ENCODE measurements around the gene RMND5B. TPM values are rescaled to one million over a fixed set of nuclear protein-coding genes. Genes with fewer than 3 reads are reported as not detected.

RMND5B gene
- total and polyA plus RNA-seq, 5 experiments from 2014 or later: 24.9 to 39.0 (median 33.8) TPM

Other genes starting within 250 kb of the RMND5B start
- not detected for gene PROP1, start 134.8 kb upstream of the RMND5B start, total RNA-seq
- not detected for gene PROP1, start 134.8 kb upstream of the RMND5B start, polyA plus RNA-seq
- gene N4BP3, start 17.5 kb upstream of the RMND5B start, total RNA-seq: 1 to 10 TPM; 7.0 to 7.2 TPM
- 1 to 10 TPM; 1.6 to 5.5 (median 2.0) TPM for gene N4BP3, start 17.5 kb upstream of the RMND5B start, polyA plus RNA-seq
- gene NHP2, start 22.9 kb downstream of the RMND5B start, total RNA-seq: 10 to 100 TPM; 79.3 to 85.4 TPM
- 100 to 1,000 TPM; 238 to 276 (median 270) TPM for gene NHP2, start 22.9 kb downstream of the RMND5B start, polyA plus RNA-seq
- under 1 TPM in 1 of 2 experiments, not detected in 1; 0.14 TPM for gene GMCL2, start 56.4 kb downstream of the RMND5B start, total RNA-seq
- gene GMCL2, start 56.4 kb downstream of the RMND5B start, polyA plus RNA-seq: not detected
- gene HNRNPAB, start 73.5 kb downstream of the RMND5B start, total RNA-seq: 10 to 100 TPM; 79.3 to 82.5 TPM
- gene HNRNPAB, start 73.5 kb downstream of the RMND5B start, polyA plus RNA-seq: 10 to 100 TPM; 43.6 to 74.9 (median 61.2) TPM
- gene PHYKPL, start 101.8 kb downstream of the RMND5B start, total RNA-seq: 100 to 1,000 TPM; 209 to 229 TPM
- gene PHYKPL, start 101.8 kb downstream of the RMND5B start, polyA plus RNA-seq: 10 to 100 TPM; 41.1 to 51.8 (median 49.7) TPM